Esophagus (tissue), 2 donors: Measurements from ENCODE around the gene HSD11B1L. TPM values are rescaled to one million over a fixed set of nuclear protein-coding genes. Genes with fewer than 3 reads are reported as not detected.
A peak's percentile ranks its signal among the peaks of the same experiment; 100 is the strongest.
"Not testable (repeated sequence)": the region's sequence is repeated elsewhere in the genome, so short reads cannot be mapped to it uniquely, and the experiment has no call there.

ENCODE experiments used
- H3K27ac ChIP-seq, 2 donors: one replicate each; pipeline ENCODE4 v1.5.1; 2013; ENCODE audit warnings: low read depth in 2 of 2, mild to moderate bottlenecking in 2 of 2, inconsistent platforms in 1 of 2, low read length in 1 of 2, moderate library complexity in 1 of 2
- H3K27me3 ChIP-seq, 2 donors: one replicate each; pipeline ENCODE4 v1.6.1; 2013; ENCODE audit warnings: low read length in 2 of 2, control low read depth in 1 of 2, mild to moderate bottlenecking in 1 of 2; ENCODE audit not compliant: insufficient read depth in 2 of 2, control insufficient read depth in 1 of 2
- H3K36me3 ChIP-seq, 2 donors: one replicate each; pipeline ENCODE4 v1.6.1; 2013; ENCODE audit warnings: low read length in 1 of 2; ENCODE audit not compliant: control insufficient read depth in 2 of 2, insufficient read depth in 2 of 2
- H3K4me1 ChIP-seq, 2 donors: one replicate each; pipeline ENCODE4 v1.6.1; 2013; ENCODE audit warnings: low read length in 1 of 2; ENCODE audit not compliant: control insufficient read depth in 2 of 2, insufficient read depth in 2 of 2
- H3K4me3 ChIP-seq, 2 donors: one replicate each; pipeline ENCODE4 v1.5.1; 2013; ENCODE audit warnings: low read length in 2 of 2, mild to moderate bottlenecking in 2 of 2, low read depth in 1 of 2, moderate library complexity in 1 of 2
- H3K9me3 ChIP-seq, 2 donors: one replicate each; pipeline ENCODE4 v1.6.1; 2013; ENCODE audit warnings: mild to moderate bottlenecking in 2 of 2, low read depth in 1 of 2, low read length in 1 of 2, moderate library complexity in 1 of 2; ENCODE audit not compliant: control insufficient read depth in 2 of 2, insufficient read depth in 1 of 2
- WGBS, 2 donors: extraction: QIAGEN DNeasy Blood & Tissue Kit; methylation state at CpG; one replicate each; pipeline ENCODE4 v1.1.7; 2013; 5-methylcytosine and 5-hydroxymethylcytosine counted together
- polyA plus RNA-seq, 2 donors: library from polyadenylated mRNA; stranded (reverse); fragments of 200-250 nt; gene quantifications; one replicate each; pipeline ENCODE4 v1.2.3, GENCODE V29; 2013
- donor health status: healthy with polysubstance abuse.
- donor health status: Bipolar disorder and iron deficiency.

The HSD11B1L gene
- polyA plus RNA-seq, 2 donors = 3.8 to 4.1 TPM

- Histone ChIP-seq H3K27ac (peak overlapping the region; percentile 92 to 93), H3K27me3 (no peaks in the 10 kb centered on the region), H3K4me1 (peaks cover 2 to 4% of the 10 kb centered on the region in 2 donors), H3K4me3 (peak overlapping the region; percentile 83 to 87), H3K9me3 (no peaks in the 10 kb centered on the region), H3K36me3 (peaks cover under 1 to 4% of the 10 kb centered on the region in 2 donors)
- WGBS, 2 donors = 22 to 24% methylated on average over 11 of the region's 11 CpGs
Measured at GRCh38 chr19:5718579-5719273, 37.9 kb downstream of the HSD11B1L start.

GRCh38 chr19:5719274-5719960 is 38.6 kb downstream of the HSD11B1L start:
- H3K9me3 ChIP-seq = no peaks in the 10 kb centered on the region
- H3K27me3 ChIP-seq = no peaks in the 10 kb centered on the region
- H3K4me3 ChIP-seq = peak overlapping the region; percentile 83 to 87
- peaks cover 2 to 4% of the 10 kb centered on the region in 2 donors for H3K4me1 ChIP-seq
- WGBS, 2 donors = 0 to 1% methylated on average over 50 to 58 of the region's 58 CpGs
- peak overlapping the region; percentile 92 to 93 for H3K27ac ChIP-seq
- H3K36me3 ChIP-seq = no peaks in the 10 kb centered on the region

- H3K27me3 ChIP-seq = no peaks in the 10 kb centered on the region
- no peaks in the 10 kb centered on the region for H3K9me3 ChIP-seq
- H3K27ac ChIP-seq = peak within 1 kb of the TSS; percentile 92 to 93
- H3K36me3 ChIP-seq = no peaks in the 10 kb centered on the region
- peaks cover 2 to 4% of the 10 kb centered on the region in 2 donors for H3K4me1 ChIP-seq
- peak within 1 kb of the TSS; percentile 83 to 87 for H3K4me3 ChIP-seq
- WGBS, 2 donors = 0% methylated on average over 83 to 90 of the region's 90 CpGs
Measured at GRCh38 chr19:5719961-5720790, 39.3 kb downstream of the HSD11B1L start, which contains the start of the genes CATSPERD and LONP1. CATSPERD (plus strand) TSS chr19:5720637; CDS start chr19:5720738, 101 bp downstream. LONP1 (minus strand) TSS chr19:5720146; CDS start chr19:5720132, 14 bp downstream.

- H3K36me3 ChIP-seq = no peaks in the 10 kb centered on the region
- no peaks in the 10 kb centered on the region for H3K9me3 ChIP-seq
- H3K27me3 ChIP-seq = no peaks in the 10 kb centered on the region
- H3K4me1 ChIP-seq = no peaks in the 10 kb centered on the region
- WGBS, 2 donors = 95 to 96% methylated on average over 4 of the region's 4 CpGs
- H3K27ac ChIP-seq = no peak overlapping the region
- no peak overlapping the region for H3K4me3 ChIP-seq
Measured at GRCh38 chr19:5727453-5728050, 46.7 kb downstream of the HSD11B1L start.

- not testable (repeated sequence) for H3K27me3 ChIP-seq, H3K9me3 ChIP-seq
- WGBS, 2 donors = 81 to 84% methylated on average over 2 of the region's 2 CpGs
Measured at GRCh38 chr19:5733172-5733571, 52.3 kb downstream of the HSD11B1L start.

More at GRCh38 chr19:5733172-5733571, 52.3 kb downstream of the HSD11B1L start:
- H3K4me1 ChIP-seq, H3K27ac ChIP-seq, H3K4me3 ChIP-seq, H3K36me3 ChIP-seq: not testable (repeated sequence)

Other genes with a start within 250 kb of the HSD11B1L start
- not detected for gene ZNRF4, start 225.6 kb upstream of the HSD11B1L start, polyA plus RNA-seq
- gene TINCR, start 113.1 kb upstream of the HSD11B1L start, polyA plus RNA-seq = 10 to 100 TPM; 43.1 to 59.7 TPM
- 10 to 100 TPM; 27.5 to 43.7 TPM for gene SAFB2, start 58.3 kb upstream of the HSD11B1L start, polyA plus RNA-seq
- 10 to 100 TPM; 44.2 to 48.5 TPM for gene SAFB, start 57.9 kb upstream of the HSD11B1L start, polyA plus RNA-seq
- gene MICOS13, start 511 bp upstream of the HSD11B1L start, polyA plus RNA-seq = 100 to 1,000 TPM in 1 of 2 donors, 10 to 100 TPM in 1; 86.8 to 104 TPM
- gene RPL36, start 9.3 kb downstream of the HSD11B1L start, polyA plus RNA-seq = 1,000 to 10,000 TPM; 1,315 to 1,592 TPM
- 10 to 100 TPM; 19.3 to 36.1 TPM for gene LONP1, start 39.1 kb downstream of the HSD11B1L start, polyA plus RNA-seq
- not detected for gene CATSPERD, start 39.6 kb downstream of the HSD11B1L start, polyA plus RNA-seq
- 1 to 10 TPM; 3.3 to 8.0 TPM for gene PRR22, start 103.7 kb downstream of the HSD11B1L start, polyA plus RNA-seq
- 10 to 100 TPM; 32.3 to 53.9 TPM for gene DUS3L, start 110.1 kb downstream of the HSD11B1L start, polyA plus RNA-seq
- gene NRTN, start 124.0 kb downstream of the HSD11B1L start, polyA plus RNA-seq = 1 to 10 TPM; 2.2 to 2.8 TPM
- gene FUT6, start 158.7 kb downstream of the HSD11B1L start, polyA plus RNA-seq = 10 to 100 TPM; 77.6 to 96.5 TPM
- gene FUT3, start 170.4 kb downstream of the HSD11B1L start, polyA plus RNA-seq = 100 to 1,000 TPM; 121 to 183 TPM
- not detected for gene FUT5, start 189.5 kb downstream of the HSD11B1L start, polyA plus RNA-seq
- gene NDUFA11, start 222.8 kb downstream of the HSD11B1L start, polyA plus RNA-seq = 100 to 1,000 TPM; 328 to 390 TPM
- gene VMAC, start 223.8 kb downstream of the HSD11B1L start, polyA plus RNA-seq = 1 to 10 TPM; 3.4 to 7.9 TPM
- gene CAPS, start 233.2 kb downstream of the HSD11B1L start, polyA plus RNA-seq = 10 to 100 TPM in 1 of 2 donors, 1 to 10 TPM in 1; 8.0 to 18.7 TPM